ENCODE results near the gene SUSD6. TPM values are rescaled to one million over a fixed set of nuclear protein-coding genes. Genes with fewer than 3 reads are reported as not detected.

The SUSD6 gene
- total and polyA plus RNA-seq, 2 experiments from 2014 or later, result 2.8 to 3.4 TPM

- Histone ChIP-seq H3K4me2 (peak overlapping the region; percentile 60), H3K36me3 (ENCODE audit: insufficient read depth) (peaks cover 5% of the 10 kb centered on the region; the same call in 1 of the 2 replicates), H3K27ac (ENCODE audit: low read depth) (peak overlapping the region; percentile 79; the same call in 1 of the 2 replicates), H4K20me1 (replicated peaks; ENCODE audit: insufficient read depth) (no peaks in the 10 kb centered on the region), H3K79me2 (replicated peaks; ENCODE audit: insufficient read depth) (peaks cover 3% of the 10 kb centered on the region; the same call in 1 of the 2 replicates), H3K4me1 (ENCODE audit: insufficient read depth) (peaks cover 34% of the 10 kb centered on the region), H3K4me3 (0 out of 2 replicates have a peak overlapping the region, but pooled peaks have one; percentile 20), H3K9me2 (ENCODE audit: insufficient read depth) (no peaks in the 10 kb centered on the region; the same call in 1 of the 2 replicates), H2AFZ (no peak overlapping the region), H3K27me3 (ENCODE audit: insufficient read depth) (no peaks in the 10 kb centered on the region), H3F3A (replicated peaks; ENCODE audit: low read depth) (no peaks in the 10 kb centered on the region; the same call in 1 of the 2 replicates)
- DNase-seq (ENCODE audit: low spot score) (no peak), ATAC-seq (peak; percentile 64)
- Mint-ChIP-seq H3K9me3 (peaks cover 22% of the 10 kb centered on the region), H3K27ac (peak overlapping the region; percentile 85), H3K36me3 (ENCODE audit: low read depth) (peaks cover 18% of the 10 kb centered on the region), H3K4me1 (peaks cover 55% of the 10 kb centered on the region), H3K27me3 (ENCODE audit: insufficient read depth, low read depth, poor library complexity) (peaks cover 10% of the 10 kb centered on the region), H3K4me3 (peak overlapping the region; percentile 11; the same call in 1 of the 3 replicates)
- TF ChIP-seq NANOG (IDR thresholded peaks at IDR 0.05; ENCODE audit: borderline replicate concordance), result no peak
- TF ChIP-seq, protein P1, sequence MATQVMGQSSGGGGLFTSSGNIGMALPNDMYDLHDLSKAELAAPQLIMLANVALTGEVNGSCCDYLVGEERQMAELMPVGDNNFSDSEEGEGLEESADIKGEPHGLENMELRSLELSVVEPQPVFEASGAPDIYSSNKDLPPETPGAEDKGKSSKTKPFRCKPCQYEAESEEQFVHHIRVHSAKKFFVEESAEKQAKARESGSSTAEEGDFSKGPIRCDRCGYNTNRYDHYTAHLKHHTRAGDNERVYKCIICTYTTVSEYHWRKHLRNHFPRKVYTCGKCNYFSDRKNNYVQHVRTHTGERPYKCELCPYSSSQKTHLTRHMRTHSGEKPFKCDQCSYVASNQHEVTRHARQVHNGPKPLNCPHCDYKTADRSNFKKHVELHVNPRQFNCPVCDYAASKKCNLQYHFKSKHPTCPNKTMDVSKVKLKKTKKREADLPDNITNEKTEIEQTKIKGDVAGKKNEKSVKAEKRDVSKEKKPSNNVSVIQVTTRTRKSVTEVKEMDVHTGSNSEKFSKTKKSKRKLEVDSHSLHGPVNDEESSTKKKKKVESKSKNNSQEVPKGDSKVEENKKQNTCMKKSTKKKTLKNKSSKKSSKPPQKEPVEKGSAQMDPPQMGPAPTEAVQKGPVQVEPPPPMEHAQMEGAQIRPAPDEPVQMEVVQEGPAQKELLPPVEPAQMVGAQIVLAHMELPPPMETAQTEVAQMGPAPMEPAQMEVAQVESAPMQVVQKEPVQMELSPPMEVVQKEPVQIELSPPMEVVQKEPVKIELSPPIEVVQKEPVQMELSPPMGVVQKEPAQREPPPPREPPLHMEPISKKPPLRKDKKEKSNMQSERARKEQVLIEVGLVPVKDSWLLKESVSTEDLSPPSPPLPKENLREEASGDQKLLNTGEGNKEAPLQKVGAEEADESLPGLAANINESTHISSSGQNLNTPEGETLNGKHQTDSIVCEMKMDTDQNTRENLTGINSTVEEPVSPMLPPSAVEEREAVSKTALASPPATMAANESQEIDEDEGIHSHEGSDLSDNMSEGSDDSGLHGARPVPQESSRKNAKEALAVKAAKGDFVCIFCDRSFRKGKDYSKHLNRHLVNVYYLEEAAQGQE (IDR thresholded peaks at IDR 0.05; ENCODE audit: unreplicated experiment), result no peak
- no peak for TF ChIP-seq EZH2phosphoT487 (IDR thresholded peaks at IDR 0.05; ENCODE audit: unreplicated experiment)
- no peak for TF ChIP-seq JUNB (IDR thresholded peaks at IDR 0.05; ENCODE audit: unreplicated experiment)
- no peak for TF ChIP-seq ZNF331 (CRISPR knock-in tag; IDR thresholded peaks at IDR 0.05; ENCODE audit: low read depth)
Measured at GRCh38 chr14:69637503-69638031, 26.2 kb downstream of the SUSD6 start.

DNA sequence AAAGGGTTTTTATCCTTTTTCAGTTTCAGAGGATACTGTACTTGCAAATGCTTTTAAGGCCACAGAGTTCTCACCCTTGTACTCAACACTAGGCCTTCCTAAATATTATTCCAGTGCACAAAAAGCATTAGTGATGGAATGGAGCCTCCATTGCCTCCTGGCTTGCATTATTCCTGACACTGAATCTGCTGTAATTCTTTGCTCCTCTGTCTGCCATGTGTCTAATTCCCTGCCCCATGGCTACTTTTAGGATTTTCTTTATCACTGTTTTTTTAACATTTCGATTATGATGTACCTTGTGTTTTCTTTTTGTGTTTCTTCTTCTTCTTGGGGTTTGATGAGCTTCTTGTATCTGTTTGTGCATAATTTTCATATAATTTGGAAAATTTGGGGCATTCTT, 29.5 kb downstream of the SUSD6 start:
- Histone ChIP-seq H4K20me1 (replicated peaks; ENCODE audit: insufficient read depth) (no peaks in the 10 kb centered on the region), H3K27ac (ENCODE audit: low read depth) (no peak overlapping the region), H3K4me1 (ENCODE audit: insufficient read depth) (peaks cover 18% of the 10 kb centered on the region), H3K4me2 (no peak overlapping the region), H3K4me3 (no peak overlapping the region), H3F3A (replicated peaks; ENCODE audit: low read depth) (no peaks in the 10 kb centered on the region; the same call in 1 of the 2 replicates), H3K9me2 (ENCODE audit: insufficient read depth) (peaks cover 10% of the 10 kb centered on the region; the same call in 1 of the 2 replicates), H2AFZ (no peak overlapping the region), H3K27me3 (ENCODE audit: insufficient read depth) (no peaks in the 10 kb centered on the region), H3K36me3 (ENCODE audit: insufficient read depth) (peaks cover 5% of the 10 kb centered on the region; the same call in 1 of the 2 replicates), H3K79me2 (replicated peaks; ENCODE audit: insufficient read depth) (peaks cover 3% of the 10 kb centered on the region; the same call in 1 of the 2 replicates)
- Mint-ChIP-seq H3K36me3 (ENCODE audit: low read depth) (peaks cover 26% of the 10 kb centered on the region), H3K9me3 (peaks cover 29% of the 10 kb centered on the region), H3K27me3 (ENCODE audit: insufficient read depth, low read depth, poor library complexity) (peaks cover 12% of the 10 kb centered on the region), H3K27ac (no peak overlapping the region), H3K4me3 (no peak overlapping the region), H3K4me1 (peaks cover 28% of the 10 kb centered on the region)
- ATAC-seq (no peak), DNase-seq (ENCODE audit: low spot score) (no peak)
- TF ChIP-seq, protein P2, sequence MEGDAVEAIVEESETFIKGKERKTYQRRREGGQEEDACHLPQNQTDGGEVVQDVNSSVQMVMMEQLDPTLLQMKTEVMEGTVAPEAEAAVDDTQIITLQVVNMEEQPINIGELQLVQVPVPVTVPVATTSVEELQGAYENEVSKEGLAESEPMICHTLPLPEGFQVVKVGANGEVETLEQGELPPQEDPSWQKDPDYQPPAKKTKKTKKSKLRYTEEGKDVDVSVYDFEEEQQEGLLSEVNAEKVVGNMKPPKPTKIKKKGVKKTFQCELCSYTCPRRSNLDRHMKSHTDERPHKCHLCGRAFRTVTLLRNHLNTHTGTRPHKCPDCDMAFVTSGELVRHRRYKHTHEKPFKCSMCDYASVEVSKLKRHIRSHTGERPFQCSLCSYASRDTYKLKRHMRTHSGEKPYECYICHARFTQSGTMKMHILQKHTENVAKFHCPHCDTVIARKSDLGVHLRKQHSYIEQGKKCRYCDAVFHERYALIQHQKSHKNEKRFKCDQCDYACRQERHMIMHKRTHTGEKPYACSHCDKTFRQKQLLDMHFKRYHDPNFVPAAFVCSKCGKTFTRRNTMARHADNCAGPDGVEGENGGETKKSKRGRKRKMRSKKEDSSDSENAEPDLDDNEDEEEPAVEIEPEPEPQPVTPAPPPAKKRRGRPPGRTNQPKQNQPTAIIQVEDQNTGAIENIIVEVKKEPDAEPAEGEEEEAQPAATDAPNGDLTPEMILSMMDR (conservative IDR thresholded peaks at IDR 0.05; ENCODE audit: low read depth in 2 of 2), result no peak
- TF ChIP-seq EZH2phosphoT487 (IDR thresholded peaks at IDR 0.05; ENCODE audit: unreplicated experiment) (no peak), NANOG (IDR thresholded peaks at IDR 0.05; ENCODE audit: borderline replicate concordance) (no peak), JUNB (IDR thresholded peaks at IDR 0.05; ENCODE audit: unreplicated experiment) (no peak), ZNF331 (CRISPR knock-in tag; IDR thresholded peaks at IDR 0.05; ENCODE audit: low read depth) (no peak), ZNF114 (CRISPR knock-in tag; IDR thresholded peaks at IDR 0.05) (no peak), EZH2 (IDR thresholded peaks at IDR 0.05; ENCODE audit: low read depth, unreplicated experiment) (no peak), ETS1 (IDR thresholded peaks at IDR 0.05) (no peak), POLR2AphosphoS5 (IDR thresholded peaks at IDR 0.05; ENCODE audit: low read depth) (no peak), STAT1 (IDR thresholded peaks at IDR 0.05; ENCODE audit: unreplicated experiment) (no peak), CREB1 (CRISPR knock-in tag; IDR thresholded peaks at IDR 0.05; ENCODE audit: low read depth) (no peak)
- TF ChIP-seq, protein P1 (IDR thresholded peaks at IDR 0.05; ENCODE audit: unreplicated experiment), result no peak

Data from GM23338 (cell line).